ENCODE measurements around the gene DNMT1. TPM values are rescaled to one million over a fixed set of nuclear protein-coding genes. Genes with fewer than 3 reads are reported as not detected.

The DNMT1 gene
- total RNA-seq, 1 experiment from 2014 or later = 227 TPM

DNA sequence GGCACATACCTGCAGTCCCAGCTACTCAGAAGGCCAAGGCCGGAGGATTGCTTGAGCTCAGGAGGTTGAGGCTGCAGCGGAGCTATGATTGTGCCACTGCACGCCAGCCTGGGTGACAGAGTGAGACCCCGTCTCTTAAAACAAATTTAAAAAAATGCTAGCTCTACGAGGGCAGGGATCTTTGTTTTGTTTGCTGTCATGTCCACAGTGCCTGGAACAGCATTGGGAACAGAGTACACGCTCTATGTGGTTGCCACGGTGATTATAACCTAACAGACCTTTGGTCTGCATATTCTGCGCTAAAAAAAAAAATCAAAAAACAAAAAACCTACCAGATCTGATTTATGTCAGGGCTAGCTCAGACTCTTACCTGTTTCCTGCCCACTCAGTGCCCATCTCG, 110.8 kb downstream of the DNMT1 start:
- H3K27ac Mint-ChIP-seq = no peak overlapping the region
- no peaks in the 10 kb centered on the region for H3K4me1 ChIP-seq (ENCODE audit: insufficient read depth, low read length)
- no peak overlapping the region for H3K23ac ChIP-seq (ENCODE audit: insufficient read length, low read depth, low read length)
- H3K4me1 Mint-ChIP-seq = peaks cover 7 to 9% of the 10 kb centered on the region in 2 experiments; a peak in 2 of 4 replicates
- H2BK120ac ChIP-seq (ENCODE audit: low read depth, low read length, poor library complexity, severe bottlenecking) = no peak overlapping the region
- peak overlapping the region in 1 of 2 experiments; percentile 5; a peak in 1 of 5 replicates for H3K4me3 Mint-ChIP-seq
- no peak overlapping the region for H3K4ac ChIP-seq (ENCODE audit: low read depth, low read length)
- no peaks in the 10 kb centered on the region for H3K36me3 Mint-ChIP-seq (ENCODE audit: insufficient read depth in 1 of 3, low read depth in 3 of 3)
- H3K79me2 ChIP-seq (ENCODE audit: insufficient read depth, low read length) = no peaks in the 10 kb centered on the region
- no peaks in the 10 kb centered on the region for H3K79me1 ChIP-seq (ENCODE audit: insufficient read depth, low read depth, low read length, poor library complexity, severe bottlenecking)
- no peak overlapping the region for H2AFZ ChIP-seq (ENCODE audit: low read length)
- H3K9me3 Mint-ChIP-seq = peaks cover 0 to 2% of the 10 kb centered on the region in 2 experiments; a peak in 1 of 5 replicates
- DNase-seq = no peak
- H2BK5ac ChIP-seq (ENCODE audit: insufficient read length, low read length) = no peak overlapping the region
- H4K20me1 ChIP-seq (ENCODE audit: control insufficient read depth, insufficient read depth, insufficient read length) = no peaks in the 10 kb centered on the region
- no peak overlapping the region for H2AK5ac ChIP-seq (ENCODE audit: insufficient read length, low read length)
- TF ChIP-seq, protein P1, sequence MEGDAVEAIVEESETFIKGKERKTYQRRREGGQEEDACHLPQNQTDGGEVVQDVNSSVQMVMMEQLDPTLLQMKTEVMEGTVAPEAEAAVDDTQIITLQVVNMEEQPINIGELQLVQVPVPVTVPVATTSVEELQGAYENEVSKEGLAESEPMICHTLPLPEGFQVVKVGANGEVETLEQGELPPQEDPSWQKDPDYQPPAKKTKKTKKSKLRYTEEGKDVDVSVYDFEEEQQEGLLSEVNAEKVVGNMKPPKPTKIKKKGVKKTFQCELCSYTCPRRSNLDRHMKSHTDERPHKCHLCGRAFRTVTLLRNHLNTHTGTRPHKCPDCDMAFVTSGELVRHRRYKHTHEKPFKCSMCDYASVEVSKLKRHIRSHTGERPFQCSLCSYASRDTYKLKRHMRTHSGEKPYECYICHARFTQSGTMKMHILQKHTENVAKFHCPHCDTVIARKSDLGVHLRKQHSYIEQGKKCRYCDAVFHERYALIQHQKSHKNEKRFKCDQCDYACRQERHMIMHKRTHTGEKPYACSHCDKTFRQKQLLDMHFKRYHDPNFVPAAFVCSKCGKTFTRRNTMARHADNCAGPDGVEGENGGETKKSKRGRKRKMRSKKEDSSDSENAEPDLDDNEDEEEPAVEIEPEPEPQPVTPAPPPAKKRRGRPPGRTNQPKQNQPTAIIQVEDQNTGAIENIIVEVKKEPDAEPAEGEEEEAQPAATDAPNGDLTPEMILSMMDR (conservative IDR thresholded peaks at IDR 0.05) = no peak
- no peaks in the 10 kb centered on the region for H3K9me3 ChIP-seq (ENCODE audit: control insufficient read depth, low read depth, low read length)
- H2BK20ac ChIP-seq (ENCODE audit: low read depth, low read length, poor library complexity, severe bottlenecking) = no peak overlapping the region
- H3K27ac ChIP-seq (ENCODE audit: insufficient read length, low read depth, low read length) = no peak overlapping the region
- H3K56ac ChIP-seq (ENCODE audit: insufficient read length, low read depth, low read length) = no peak overlapping the region
- no peak overlapping the region for H3K14ac ChIP-seq (ENCODE audit: insufficient read depth, low read length)
- no peak overlapping the region for H2BK15ac ChIP-seq (ENCODE audit: low read depth, low read length)
- no peak overlapping the region for H3K4me2 ChIP-seq (ENCODE audit: insufficient read depth, insufficient read length, low read length)
- H4K91ac ChIP-seq (ENCODE audit: insufficient read length, low read depth, low read length) = no peak overlapping the region
- WGBS (ENCODE audit: extremely low coverage, insufficient read length, low lambda C conversion rate) = no CpG with 5 or more reads among the region's 9 CpGs
- no peak overlapping the region for H3T11ph ChIP-seq (ENCODE audit: low read length)
- H4K5ac ChIP-seq (ENCODE audit: insufficient read length, low read depth, low read length) = no peak overlapping the region
- H3K27me3 Mint-ChIP-seq (ENCODE audit: low read depth) = peaks cover 26% of the 10 kb centered on the region
- peaks cover 10% of the 10 kb centered on the region for H3K23me2 ChIP-seq (ENCODE audit: insufficient read length, low read depth, low read length, poor library complexity, severe bottlenecking)
- H4K8ac ChIP-seq (replicated peaks; ENCODE audit: insufficient read length, low read depth, low read length) = no peak overlapping the region
- H2BK12ac ChIP-seq (ENCODE audit: insufficient read length, low read depth, low read length) = no peak overlapping the region
- no peak overlapping the region for H3K18ac ChIP-seq (ENCODE audit: insufficient read length, low read depth, low read length)
- H3K27me3 ChIP-seq (ENCODE audit: insufficient read depth, low read length) = no peaks in the 10 kb centered on the region
- H3K9ac ChIP-seq (ENCODE audit: extremely low read depth, insufficient read length, low read length) = no peak overlapping the region

Small RNA genes within 50 kb of the gene (microRNA-seq; reads per million reads assigned to microRNA genes)
- gene MIR4322 (ENCODE audit: borderline microRNAs expressed) = not detected

Other genes starting within 250 kb of the DNMT1 start
- 0.70 and 0.72 TPM in 2 replicates for gene COL5A3, start 184.4 kb downstream of the DNMT1 start, total RNA-seq (2021)
- gene RDH8, start 181.5 kb downstream of the DNMT1 start, total RNA-seq (2021) = 0.13 TPM in 1 of 2 replicates, not detected in the other
- gene SHFL, start 108.6 kb downstream of the DNMT1 start, total RNA-seq (2021) = 20.0 and 21.1 TPM in 2 replicates
- gene ANGPTL6, start 92.3 kb downstream of the DNMT1 start, total RNA-seq (2021) = 0.18 and 0.26 TPM in 2 replicates
- gene PPAN, start 88.6 kb downstream of the DNMT1 start, total RNA-seq (2021) = 150 and 157 TPM in 2 replicates
- 60.6 and 63.7 TPM in 2 replicates for gene P2RY11, start 83.3 kb downstream of the DNMT1 start, total RNA-seq (2021)
- gene EIF3G, start 75.1 kb downstream of the DNMT1 start, total RNA-seq (2021) = 290 and 296 TPM in 2 replicates
- 11.5 and 12.8 TPM in 2 replicates for gene S1PR2, start 36.4 kb upstream of the DNMT1 start, total RNA-seq (2021)
- gene MRPL4, start 57.3 kb upstream of the DNMT1 start, total RNA-seq (2021) = 96.7 and 99.3 TPM in 2 replicates
- 2.1 and 2.3 TPM in 2 replicates for gene ICAM1, start 76.2 kb upstream of the DNMT1 start, total RNA-seq (2021)
- gene ICAM4, start 92.0 kb upstream of the DNMT1 start, total RNA-seq (2021) = 1.1 TPM in 2 replicates
- 1.4 and 1.6 TPM in 2 replicates for gene ICAM5, start 95.0 kb upstream of the DNMT1 start, total RNA-seq (2021)
- gene ZGLP1, start 114.9 kb upstream of the DNMT1 start, total RNA-seq (2021) = 6.9 and 7.0 TPM in 2 replicates
- gene FDX2, start 121.1 kb upstream of the DNMT1 start, total RNA-seq (2021) = 26.8 and 27.7 TPM in 2 replicates
- gene RAVER1, start 138.6 kb upstream of the DNMT1 start, total RNA-seq (2021) = 74.7 and 75.2 TPM in 2 replicates
- 28.3 and 29.6 TPM in 2 replicates for gene ICAM3, start 144.7 kb upstream of the DNMT1 start, total RNA-seq (2021)
- gene TYK2, start 185.6 kb upstream of the DNMT1 start, total RNA-seq (2021) = 50.1 and 61.4 TPM in 2 replicates
- gene CDC37, start 208.6 kb upstream of the DNMT1 start, total RNA-seq (2021) = 155 and 164 TPM in 2 replicates
- gene PDE4A, start 225.6 kb upstream of the DNMT1 start, total RNA-seq (2021) = 8.5 and 8.9 TPM in 2 replicates

All from H9 (cell line).